HG03045 (cell line): Measurements from ENCODE around the gene ABCD3.
"Not testable (repeated sequence)": the region's sequence is repeated elsewhere in the genome, so short reads cannot be mapped to it uniquely, and the experiment has no call there.

Experiments used
- ATAC-seq: cut with Tn5 transposase; IDR thresholded peaks from one replicate; pipeline ENCODE4 v1.9.1; 2021; ENCODE audit warnings: mild to moderate bottlenecking, moderate library complexity; ENCODE audit not compliant: unreplicated experiment

Gene ABCD3

DNA sequence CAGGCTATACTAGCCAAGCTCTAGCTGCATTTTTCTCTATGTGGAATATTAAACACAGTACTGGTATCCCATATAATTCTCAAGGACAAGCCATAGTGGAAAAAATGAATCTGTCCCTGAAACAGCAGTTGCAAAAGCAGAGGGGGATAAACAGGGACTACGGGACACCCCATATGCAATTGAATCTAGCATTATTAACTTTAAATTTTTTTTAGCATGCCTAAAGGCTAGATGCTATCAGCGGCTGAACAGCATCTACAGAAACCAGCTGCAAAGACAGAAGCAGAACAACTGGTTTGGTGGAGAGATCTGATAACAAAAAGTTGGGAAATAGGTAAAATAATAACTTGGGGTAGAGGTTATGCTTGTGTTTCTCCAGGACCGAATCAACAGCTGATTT lies 30.6 kb downstream of the ABCD3 start:
- not testable (repeated sequence) for ATAC-seq

DNA sequence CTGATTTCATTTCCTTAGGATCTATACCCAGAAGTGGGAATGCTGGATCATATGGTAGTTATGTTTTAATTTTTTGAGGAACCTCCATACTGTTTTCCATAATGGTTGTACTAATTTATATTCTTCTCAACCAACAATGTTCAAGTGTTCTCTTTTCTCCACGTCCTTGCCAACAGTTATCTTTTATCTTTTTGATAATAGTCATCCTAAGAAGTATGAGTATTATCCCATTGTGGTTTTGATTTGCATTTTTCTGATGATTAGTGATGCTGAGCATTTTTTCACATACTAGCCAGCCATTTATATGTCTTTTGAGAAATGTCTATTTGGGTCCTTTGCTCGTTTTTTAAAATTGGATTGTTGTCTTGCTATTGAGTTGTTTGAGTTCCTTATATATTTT lies 38.5 kb downstream of the ABCD3 start:
- no peak for ATAC-seq

DNA sequence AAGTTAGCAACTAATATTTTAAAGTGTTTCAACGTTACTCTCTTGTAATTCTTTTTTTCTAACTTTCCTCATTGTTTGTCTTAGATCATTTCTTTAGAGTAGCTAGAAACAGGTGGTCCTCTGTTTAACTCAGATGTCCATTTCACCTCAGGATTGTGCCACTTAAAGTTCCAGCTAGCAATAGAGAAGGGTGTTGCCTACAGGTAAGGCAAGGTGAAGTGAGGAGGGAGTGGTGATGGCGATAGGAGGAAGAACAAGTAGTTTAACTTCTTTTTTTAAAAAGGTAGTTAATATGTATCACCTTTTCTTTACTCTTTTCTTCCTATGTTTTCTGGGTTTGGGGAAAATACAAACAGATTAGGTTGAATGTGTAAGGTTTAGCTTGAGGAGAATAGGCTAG lies 44.4 kb downstream of the ABCD3 start:
- ATAC-seq = no peak

DNA sequence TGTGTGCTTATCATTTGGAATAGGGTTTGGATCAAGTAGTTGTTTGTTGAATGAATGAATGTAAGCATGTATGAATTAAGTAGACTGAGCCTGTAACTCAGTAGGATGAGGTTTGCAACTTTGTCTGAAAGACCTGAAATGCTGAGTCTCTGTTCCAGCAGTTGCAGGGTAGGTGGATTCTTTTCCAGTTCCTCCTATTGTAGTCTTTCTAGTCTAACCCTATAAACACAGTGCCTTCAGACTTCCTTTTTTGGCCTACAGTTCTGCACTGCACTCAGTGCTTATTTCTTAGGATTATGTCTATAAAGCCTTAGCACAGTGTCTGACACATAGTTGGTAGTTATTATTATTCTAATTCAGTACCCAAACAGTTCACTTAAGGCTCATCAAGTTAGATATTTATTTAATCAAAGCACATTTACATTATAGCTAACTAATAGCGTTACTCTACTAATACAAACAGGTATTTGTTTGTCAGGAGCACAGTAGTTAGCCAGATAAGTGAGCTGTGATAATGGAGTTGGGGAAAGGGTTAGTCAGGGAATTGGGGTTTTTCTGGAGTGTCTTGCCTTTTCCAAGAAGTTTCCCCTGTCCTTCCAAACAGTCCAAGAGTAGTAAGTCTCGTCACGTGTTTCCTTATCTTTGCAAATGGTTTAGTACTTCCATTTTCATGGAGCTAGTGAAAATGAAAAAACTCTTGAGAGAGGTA lies 45.0 kb downstream of the ABCD3 start:
- no peak for ATAC-seq

DNA sequence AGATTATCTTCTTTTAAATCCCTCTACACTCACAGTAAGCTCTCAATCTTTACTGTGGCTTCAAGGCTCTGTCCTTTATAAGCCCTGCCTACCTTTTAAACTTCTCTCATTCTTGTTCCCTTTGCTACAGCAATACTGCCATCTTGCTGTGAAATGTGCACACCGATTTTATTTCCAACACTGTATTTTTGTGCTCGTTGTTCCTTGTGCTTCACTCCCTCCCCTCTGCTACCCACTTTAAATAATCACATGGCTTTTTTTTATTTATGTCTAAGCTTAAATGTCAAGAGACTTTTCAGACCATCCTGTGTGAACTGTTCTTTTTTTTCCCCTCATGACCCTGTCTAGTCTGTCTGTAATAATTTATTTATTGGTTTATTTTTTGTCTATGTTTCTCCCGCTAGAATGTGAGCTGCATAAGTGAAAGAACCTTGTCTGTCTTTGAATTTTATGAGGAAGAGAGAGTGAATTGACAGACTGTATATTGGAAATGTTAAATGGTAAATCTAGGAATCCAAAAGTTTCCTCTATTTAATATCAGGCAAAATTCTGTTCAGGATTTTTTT lies 45.7 kb downstream of the ABCD3 start:
- no peak for ATAC-seq

DNA sequence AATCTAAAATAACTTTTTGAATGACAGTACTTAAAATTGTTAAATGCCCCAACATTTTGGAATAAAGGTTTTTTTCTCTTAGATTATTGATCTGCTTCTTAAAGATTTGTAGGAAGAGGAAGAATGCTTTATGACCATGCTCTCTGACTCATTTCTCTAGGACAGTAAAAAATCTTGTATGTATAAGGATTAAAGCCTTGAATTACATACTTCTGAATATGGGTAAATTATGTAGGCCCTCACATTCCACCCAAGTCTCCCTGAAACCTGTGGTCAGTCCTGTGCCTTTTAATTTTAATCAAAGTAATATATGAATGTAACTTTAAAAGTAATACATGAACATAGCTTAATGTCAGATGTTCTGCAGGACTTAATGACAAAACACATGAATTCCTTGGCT lies 50.5 kb downstream of the ABCD3 start:
- no peak for ATAC-seq

DNA sequence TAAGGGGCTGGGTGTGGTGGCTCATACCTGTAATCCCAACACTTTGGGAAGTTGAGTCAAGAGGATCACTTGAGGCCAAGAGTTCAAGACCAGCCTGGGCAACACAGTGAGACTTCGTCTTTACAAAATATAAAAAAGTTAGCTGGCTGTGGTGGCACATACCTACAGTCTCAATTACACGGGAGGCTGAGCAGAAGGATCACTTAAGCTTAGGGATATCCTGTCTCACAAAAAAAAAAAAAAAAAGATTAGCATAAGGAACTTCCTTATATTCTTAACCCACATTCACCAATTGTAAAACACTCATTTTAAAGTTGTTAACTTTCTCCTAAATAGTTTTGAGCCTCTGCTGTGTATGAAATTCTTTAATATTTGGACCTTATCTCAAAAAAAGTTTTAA lies 53.1 kb downstream of the ABCD3 start:
- no peak for ATAC-seq

DNA sequence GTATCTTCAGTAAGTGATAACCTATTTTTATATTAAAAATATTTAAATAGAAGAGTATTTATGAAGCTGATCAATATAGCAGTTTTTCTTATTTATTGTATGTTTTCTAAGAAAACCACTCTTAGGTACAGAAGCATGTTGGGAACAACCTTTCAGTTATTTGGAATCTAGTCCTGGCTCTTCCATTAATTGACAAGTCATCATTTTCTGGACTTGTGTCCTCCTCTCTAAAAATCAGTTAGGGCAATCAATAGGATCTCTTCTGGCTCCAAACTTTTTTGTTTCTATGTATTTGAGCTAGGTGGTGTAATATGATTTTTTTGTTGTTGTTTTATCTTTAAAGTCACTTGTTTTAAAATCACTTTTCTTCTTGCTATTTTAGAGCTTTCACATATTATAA lies 57.0 kb downstream of the ABCD3 start:
- ATAC-seq = no peak

DNA sequence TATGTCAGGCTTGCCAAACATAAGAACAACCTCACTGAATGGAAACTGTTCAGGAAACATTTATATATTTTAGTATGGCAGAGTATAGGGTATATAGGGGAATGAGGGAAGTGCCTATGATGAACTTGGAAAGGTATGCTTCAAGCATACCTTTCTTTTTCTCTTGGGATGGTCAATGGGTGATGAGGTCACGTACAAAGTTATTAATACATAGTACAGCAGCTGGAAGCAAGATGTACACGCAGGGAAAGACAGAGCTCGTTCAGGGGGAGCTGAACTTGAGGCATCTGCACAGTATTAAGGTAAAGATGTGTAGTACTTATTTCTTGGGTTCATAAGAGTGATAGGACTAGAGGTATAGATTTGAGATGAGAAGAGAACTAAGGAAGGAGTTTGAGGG lies 61.5 kb downstream of the ABCD3 start:
- ATAC-seq = no peak

DNA sequence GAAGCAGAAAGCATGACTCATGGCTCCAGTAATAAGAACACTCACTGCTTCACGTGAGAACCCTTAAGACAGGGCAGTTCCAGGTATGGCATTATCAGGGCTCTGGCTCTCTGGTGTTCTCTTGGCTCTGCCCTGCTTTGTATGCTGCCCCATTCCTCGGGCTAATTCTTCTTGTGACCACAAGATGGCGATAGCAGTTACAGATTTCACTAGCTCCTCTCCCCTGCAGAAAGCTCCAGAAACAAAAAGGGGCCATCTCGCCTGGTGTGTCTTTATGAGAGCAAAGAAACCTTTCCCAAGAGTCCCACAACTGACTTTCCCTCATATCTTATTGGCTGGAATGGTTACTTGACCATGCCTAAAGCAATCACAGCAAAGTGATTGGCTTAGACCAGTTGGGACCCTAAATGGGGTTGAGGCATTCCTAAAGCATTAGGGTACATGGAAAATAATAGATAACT lies 63.3 kb downstream of the ABCD3 start:
- peak; percentile 75 for ATAC-seq

DNA sequence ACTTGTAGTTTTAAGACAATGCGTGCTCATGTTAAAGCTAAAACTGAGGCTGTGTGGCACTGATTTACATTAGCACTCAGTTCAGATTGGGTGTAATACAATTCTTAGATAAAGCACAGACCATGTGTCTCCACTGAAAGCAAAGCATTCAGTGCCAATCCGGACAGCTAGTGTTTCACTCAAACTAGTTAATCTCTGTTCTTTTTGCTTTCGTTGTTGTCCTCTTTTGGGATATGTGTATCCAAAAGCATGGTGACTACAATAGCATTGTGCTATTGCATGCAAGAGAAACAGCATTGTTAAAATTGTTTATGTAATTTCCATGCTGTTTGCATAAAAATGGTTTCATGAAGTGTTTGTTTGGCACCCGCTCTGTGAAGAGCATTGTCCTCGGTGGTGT lies 68.8 kb downstream of the ABCD3 start:
- ATAC-seq = no peak

DNA sequence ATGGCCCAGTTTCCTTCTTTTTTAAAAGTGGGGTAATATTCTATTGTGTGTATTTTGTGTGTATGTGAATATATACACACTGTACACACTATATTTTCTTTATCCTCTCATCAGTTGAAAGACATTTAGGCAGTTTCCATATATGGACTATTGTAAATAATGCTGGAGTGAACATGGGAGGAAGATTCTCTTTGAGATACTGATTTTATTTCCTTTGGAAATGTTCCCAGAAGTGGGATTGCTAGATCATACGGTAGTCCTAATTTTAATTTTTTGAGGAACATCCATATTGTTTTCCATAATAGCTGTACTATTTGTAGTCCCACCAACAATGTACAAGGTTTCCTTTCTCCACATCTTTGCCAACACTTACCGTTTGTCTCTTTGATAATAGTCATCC lies 72.4 kb downstream of the ABCD3 start:
- ATAC-seq = no peak

DNA sequence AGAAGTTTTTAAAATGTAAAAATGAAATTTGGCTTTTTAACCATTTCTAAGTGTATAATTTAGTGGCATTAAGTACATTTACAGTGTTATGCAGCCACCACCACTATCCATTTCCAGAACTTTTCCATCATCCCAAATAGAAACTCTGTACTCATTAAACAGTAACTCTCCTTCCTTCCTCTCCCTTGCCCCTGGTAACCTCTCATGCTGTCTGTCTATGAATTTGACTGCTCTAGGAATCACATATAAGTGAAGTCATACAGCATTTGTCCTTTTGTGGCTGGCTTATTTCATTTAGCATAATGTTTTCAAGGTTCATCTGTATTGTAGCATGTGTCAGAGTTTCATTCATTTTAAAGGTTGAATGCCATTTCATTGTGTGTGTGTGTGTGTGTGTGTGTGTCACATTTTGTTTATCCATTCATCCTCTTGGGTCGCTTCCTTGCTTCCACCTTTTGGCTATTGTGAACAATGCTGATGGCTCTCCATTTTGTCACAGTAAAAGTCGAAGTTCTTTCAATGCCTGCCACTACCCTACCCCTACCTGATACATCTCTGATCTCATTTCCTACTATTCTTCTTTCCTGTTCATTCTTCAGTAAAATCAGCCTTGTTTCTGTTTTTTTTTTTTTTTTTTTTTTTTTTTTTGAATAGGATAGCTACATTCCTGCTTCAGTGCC lies 78.0 kb downstream of the ABCD3 start:
- ATAC-seq = no peak

DNA sequence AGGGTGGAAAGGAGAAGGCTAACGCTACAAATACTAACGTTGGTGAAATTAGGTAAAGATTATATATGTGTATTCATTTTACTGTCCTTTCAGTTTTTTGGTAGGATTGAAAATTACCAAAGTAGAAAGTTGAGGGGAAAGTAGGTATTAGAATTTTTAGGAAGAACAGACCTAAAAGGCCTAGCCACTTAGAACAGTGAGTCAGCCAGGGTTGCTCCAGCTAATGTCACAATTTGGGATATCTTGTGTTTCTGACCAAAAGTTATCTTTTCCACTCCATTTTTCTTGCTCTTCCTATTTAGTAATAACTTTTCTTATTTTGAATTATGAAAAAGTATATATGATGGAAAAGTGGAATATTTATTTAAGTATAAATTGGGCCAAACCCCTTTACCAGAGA lies 83.2 kb downstream of the ABCD3 start:
- no peak for ATAC-seq

DNA sequence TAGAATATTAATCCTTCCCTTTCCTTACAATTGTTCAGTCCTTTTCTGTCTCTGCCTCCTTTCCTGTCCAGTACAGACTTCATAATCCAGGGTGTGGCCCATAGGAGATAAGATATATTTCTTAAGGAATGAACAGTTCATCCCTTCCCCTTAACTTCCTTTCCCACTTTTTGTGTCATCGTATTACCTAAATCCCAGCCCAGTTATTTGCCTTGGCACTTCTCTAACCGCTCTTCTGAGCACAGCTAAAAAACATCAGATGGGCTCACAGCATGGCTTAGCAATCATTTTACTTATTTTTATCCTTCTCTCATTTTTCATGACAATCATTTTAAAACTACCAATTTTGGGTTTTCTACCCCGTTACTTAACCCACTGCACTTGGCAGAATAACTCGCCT lies 83.7 kb downstream of the ABCD3 start:
- no peak for ATAC-seq

DNA sequence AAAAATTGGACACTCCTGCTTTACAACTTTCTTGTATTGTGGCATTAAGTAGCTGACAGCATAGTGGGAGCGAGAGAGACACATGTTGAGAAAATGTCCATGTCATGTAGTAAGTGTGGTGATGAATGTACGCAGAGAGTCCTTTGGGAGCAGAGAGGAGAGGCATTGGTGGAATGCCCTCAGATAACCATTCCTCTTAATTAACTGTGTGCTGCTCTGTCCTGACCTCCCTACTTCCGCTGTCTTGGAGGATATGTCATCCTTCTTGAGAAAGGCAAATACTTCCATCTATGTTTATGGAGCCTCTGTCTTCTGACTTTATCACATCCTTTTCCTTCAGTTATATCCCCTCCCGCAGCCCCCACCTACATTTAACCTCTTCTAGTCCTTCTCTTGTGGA lies 85.0 kb downstream of the ABCD3 start:
- no peak for ATAC-seq

DNA sequence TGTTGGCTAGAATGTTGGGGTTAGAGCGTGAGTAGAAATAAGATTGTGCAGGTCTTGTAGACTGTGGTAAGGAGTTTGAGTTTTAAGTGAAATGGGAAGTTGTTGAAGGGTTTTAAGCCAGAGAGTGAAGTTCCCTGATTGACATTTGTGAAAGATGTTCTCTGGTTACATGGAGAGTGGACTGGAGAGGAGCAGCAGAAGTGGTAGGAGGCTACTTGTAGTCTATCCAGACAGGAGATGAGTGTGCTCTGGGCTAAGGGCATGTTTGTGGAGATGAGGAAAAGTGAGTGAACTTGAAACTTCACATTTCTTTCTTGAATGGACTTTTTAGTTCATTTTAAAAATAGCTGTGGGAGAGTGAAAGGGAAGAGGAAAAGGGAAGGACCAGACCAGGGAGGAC lies 86.4 kb downstream of the ABCD3 start:
- ATAC-seq = no peak

DNA sequence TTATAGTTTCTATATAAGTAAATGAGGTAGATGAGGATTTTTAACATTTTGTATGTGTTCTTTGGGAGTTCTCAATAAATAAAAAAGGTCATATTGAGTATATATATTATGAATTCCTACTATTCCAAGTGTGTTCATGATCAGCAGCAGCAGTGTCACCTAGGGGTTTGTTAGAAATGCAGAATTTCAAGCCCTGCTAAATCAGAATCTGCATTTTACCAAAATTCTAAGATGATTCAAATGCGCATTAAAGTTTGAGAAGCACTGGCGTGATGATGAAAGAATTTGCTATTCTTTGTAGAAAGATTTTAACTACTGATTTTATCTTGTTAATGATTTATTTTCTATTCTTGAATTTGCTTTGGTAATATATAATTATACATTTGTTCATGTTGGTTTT lies 94.6 kb downstream of the ABCD3 start:
- ATAC-seq = no peak

DNA sequence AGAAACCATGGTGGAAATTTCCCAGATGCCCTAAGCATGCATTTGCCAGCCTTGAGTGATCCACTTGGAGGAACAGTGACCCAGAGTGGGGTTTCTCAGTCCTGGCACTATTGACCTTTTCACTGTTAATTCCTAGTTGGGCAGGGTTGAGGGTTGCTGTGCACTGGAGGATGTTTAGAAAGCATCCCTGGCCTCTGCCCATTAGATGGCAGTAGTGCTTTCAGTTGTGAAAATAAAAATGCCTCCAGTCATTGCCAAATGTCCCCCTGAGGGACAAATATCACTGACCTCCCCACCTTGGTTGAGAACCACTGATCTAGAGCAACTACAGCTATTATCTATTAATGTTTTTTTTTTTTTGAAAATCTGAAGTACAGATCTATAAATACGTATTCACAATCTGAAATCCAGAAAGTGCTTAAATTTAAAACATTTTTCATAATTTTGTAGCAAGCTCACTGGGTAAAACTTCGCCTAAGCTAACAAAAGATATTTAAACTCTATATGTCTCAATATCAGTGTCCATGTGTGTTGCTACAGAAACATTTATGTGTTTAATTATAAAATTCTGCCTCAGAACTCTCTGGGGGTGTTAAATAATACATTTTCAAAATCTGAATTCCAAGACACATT lies 96.0 kb downstream of the ABCD3 start:
- ATAC-seq = no peak

DNA sequence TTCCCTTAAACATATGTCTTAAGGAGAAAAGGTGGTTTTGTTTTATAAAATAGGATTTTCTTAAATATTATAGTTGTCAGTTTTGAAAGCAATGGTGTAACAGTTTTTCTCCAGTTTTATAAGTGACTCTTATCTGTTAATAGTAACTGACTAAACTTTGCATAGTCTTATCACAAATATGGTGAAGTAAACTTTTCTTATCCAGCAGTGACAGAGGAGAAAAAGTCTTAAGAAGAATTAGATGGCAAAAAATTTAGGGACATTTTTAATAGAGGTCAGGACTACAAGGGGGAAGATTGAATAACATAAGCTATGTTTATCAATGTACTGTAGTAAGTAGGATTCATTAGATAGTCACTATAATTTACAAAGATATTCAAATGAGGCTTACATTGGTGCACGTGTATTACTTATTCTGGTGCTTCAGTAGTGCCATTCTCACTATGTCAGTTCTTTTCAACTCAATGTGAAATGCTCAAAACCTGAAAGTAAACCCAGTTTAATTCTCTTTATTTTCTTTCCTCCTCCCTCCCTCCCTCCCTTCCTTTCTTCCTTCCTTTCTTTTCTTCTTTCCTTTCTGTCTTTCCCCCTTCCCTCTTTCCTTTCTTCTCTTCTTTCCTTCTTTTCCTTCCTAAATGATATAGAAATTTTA lies 97.2 kb downstream of the ABCD3 start:
- no peak for ATAC-seq

DNA sequence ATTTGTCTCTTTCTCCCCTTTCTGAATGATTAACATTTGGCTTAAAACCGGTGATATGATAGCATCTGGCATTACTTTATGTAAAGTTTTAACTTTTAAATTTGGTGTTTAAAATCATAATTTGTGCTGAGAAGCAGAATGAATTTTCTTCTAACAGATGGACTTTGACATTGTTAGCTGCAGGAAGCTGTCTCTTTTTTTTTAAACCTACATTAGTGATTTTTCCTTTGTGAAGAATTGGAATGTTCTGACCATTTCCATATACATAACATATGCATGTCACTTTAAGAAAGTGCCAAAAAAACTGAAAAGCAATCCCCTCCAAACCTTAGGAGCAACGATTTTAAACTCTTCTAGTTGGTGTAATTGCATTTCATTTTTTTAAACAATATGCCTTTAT lies 101.2 kb downstream of the ABCD3 start:
- no peak for ATAC-seq
